ENCODE measurements around the gene WWOX.

- TF ChIP-seq CTCF (IDR thresholded peaks at IDR 0.05) (no peak), POLR2A (IDR thresholded peaks at IDR 0.05) (no peak)
These were observed 1010.8 kb downstream of the WWOX start for GRCh38 chr16:79110242-79110641.

Data from thyroid gland (tissue), 4 donors.